Lower leg skin (tissue), 3 donors: ENCODE measurements around the gene VAMP5.

Experiments used
- POLR2A ChIP-seq, 2 donors: fragments of 450-650 bp; IDR thresholded peaks; one replicate each; pipeline ENCODE4 v1.6.1; 2016 to 2017; ENCODE audit warnings: antibody characterized with exemption in 2 of 2, mild to moderate bottlenecking in 1 of 2, moderate library complexity in 1 of 2
- TF ChIP-seq, protein P1 (sequence below), 3 donors: fragments of 450-650 bp; IDR thresholded peaks; one replicate each; pipeline ENCODE4 v1.5.1; 2016; ENCODE audit warnings: antibody characterized with exemption in 3 of 3, mild to moderate bottlenecking in 3 of 3, moderate library complexity in 2 of 3

DNA sequence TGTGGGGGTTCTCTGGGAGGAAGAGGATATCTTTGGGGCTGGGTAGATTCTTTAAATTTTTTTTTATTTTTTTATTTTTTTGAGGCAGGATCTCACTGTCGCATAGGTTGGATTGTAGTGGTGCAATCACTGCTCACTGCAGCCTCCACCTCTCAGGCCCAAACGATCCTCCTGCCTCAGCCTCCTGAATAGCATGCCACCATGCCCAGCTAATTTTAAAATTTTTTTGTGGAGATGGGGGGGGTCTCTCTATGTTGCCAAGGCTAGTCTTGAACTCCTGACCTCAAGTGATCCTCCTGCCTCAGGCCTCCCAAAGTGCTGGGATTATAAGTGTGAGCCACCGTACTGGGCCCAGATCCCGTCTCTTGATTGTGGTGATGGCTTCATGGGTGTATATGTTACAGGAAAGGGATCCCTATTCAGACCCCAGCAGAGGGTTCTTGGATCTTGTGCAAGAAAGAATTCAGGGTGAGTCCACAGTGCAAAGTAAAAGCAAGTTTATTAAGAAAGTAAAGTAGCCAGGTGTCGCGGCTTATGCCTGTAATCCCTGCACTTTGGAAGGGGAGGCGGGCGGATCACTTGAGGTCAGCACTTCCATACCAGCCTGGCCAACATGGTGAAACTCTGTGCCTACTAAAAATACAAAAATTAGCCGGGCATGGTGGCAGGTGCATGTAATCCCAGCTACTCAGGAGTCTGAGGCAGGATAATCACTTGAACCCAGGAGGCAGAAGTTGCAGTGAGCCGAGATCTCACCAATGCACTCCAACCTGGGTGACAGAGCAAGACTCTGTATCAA, 29.7 kb downstream of the VAMP5 start:
- TF ChIP-seq, protein P1, sequence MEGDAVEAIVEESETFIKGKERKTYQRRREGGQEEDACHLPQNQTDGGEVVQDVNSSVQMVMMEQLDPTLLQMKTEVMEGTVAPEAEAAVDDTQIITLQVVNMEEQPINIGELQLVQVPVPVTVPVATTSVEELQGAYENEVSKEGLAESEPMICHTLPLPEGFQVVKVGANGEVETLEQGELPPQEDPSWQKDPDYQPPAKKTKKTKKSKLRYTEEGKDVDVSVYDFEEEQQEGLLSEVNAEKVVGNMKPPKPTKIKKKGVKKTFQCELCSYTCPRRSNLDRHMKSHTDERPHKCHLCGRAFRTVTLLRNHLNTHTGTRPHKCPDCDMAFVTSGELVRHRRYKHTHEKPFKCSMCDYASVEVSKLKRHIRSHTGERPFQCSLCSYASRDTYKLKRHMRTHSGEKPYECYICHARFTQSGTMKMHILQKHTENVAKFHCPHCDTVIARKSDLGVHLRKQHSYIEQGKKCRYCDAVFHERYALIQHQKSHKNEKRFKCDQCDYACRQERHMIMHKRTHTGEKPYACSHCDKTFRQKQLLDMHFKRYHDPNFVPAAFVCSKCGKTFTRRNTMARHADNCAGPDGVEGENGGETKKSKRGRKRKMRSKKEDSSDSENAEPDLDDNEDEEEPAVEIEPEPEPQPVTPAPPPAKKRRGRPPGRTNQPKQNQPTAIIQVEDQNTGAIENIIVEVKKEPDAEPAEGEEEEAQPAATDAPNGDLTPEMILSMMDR (IDR thresholded peaks at IDR 0.05): no peak
- no peak for TF ChIP-seq POLR2A (IDR thresholded peaks at IDR 0.05)
